Left ventricle myocardium superior (tissue), 1 donor: ENCODE data around the gene EPS8L3. TPM values are rescaled to one million over a fixed set of nuclear protein-coding genes. Genes with fewer than 3 reads are reported as not detected.
"Not testable (repeated sequence)": the region's sequence is repeated elsewhere in the genome, so short reads cannot be mapped to it uniquely, and the experiment has no call there.

ENCODE experiments used
- ATAC-seq: fragments of 200-7000 bp; cut with Tn5 transposase; one replicate; pipeline ENCODE4 v1.9.1; 2020; ENCODE audit warnings: mild to moderate bottlenecking, moderate library complexity
- DNase-seq: peaks from one replicate; pipeline ENCODE4 v3.0.0-alpha.2; 2020
- intact Hi-C: fragments of 100-400 bp; cut with micrococcal nuclease; formaldehyde crosslinking; loops from one replicate; pipeline ENCODE4 v1.11.0; 2022
- long read RNA-seq: library from polyadenylated mRNA; unstranded; transcript quantifications from one replicate; pipeline ENCODE4 v2.0.0, GENCODE V29; 2021
- total RNA-seq: library from RNA; stranded (reverse); fragmentation: NEBNext Ultra II Directional; extraction: Animal tissue kit (Norgen Biotek cat#: 25700); gene quantifications from one replicate; pipeline ENCODE4 v1.2.1, GENCODE V29; 2021
- donor health status: DM: no; HTN: yes; CAD: no; lungs with severe emphysema.

EPS8L3 gene, protein sequence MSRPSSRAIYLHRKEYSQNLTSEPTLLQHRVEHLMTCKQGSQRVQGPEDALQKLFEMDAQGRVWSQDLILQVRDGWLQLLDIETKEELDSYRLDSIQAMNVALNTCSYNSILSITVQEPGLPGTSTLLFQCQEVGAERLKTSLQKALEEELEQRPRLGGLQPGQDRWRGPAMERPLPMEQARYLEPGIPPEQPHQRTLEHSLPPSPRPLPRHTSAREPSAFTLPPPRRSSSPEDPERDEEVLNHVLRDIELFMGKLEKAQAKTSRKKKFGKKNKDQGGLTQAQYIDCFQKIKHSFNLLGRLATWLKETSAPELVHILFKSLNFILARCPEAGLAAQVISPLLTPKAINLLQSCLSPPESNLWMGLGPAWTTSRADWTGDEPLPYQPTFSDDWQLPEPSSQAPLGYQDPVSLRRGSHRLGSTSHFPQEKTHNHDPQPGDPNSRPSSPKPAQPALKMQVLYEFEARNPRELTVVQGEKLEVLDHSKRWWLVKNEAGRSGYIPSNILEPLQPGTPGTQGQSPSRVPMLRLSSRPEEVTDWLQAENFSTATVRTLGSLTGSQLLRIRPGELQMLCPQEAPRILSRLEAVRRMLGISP
- not detected for total RNA-seq
- long read RNA-seq: 0 reads

DNA sequence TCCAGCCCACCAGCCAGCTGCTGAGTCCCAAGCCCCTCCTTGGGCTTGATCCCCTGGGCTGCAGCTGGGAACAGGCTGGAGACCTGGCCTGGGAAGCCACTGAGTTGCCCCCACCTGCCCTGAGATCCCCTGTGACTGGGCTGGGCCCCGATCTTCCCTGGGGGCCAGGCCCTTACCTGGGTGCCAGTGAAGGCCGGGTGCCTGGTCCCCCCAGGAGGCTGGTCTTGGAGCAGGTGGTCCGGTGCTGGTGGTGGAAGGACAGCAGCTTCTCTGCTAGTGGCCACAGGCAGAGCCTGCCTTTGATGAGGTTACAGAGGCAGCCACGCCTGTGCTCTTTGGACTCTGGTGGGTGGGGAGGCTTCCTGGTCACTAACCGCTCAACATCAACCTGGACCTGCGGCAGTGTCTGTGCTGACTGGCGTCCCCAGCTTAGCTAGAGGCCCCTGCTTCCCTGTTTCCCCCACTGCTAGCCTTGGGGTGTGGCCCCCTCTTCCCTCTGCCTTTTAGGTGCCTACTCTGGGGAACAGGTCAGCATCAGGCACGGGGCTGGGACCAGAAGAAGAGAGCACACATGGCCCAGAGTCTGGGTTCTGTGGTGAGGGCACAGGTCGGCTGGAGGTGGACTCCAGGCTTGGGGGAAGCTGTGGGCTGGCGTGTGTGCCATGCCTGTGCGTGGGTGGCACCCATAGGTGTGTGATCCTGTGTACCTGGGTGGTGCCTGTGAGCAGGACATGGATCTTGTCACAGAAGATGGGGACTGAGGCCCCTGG is at the start of gene EPS8L3:
Gene EPS8L3 (minus strand): TSS at position 278 of the 770 bp plus-strand sequence. CDS start 2,174 bp downstream, outside the sequence.
- DNase-seq (no peak), ATAC-seq (no peak)
- intact Hi-C loops: no loop called here

DNA sequence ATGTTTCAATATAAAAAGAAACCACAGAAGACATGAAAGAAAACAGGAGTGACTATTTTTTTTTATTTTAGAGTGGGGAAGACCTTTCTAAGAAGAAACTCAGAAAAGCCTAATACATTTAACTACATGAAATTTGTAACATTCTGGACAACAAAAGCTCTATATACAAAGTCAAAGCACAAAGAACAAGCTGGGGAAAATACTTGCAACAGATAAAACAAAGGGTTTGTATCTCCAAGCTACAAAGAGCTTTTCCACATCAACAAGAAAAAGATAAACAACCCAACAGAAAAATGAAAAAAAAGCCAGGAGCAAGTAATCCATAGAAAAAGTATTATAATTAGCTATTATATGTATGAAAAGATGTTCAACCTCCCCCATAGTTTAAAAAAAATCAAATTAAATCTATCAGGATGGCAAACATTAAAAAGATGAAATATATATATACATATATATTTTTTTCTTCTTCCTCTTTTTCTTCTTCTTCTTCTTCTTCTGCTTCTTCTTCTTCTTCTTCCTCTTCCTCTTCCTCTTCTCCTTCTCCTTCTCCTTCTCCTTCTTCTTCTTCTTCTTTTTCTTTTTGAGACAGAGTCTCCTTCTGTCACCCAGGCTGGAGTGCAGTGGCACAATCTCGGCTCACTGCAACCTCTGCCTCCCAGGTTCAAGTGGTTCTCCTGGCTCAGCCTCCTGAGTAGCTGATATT is 49.1 kb upstream of the EPS8L3 start:
- intact Hi-C loops: no loop called here
- DNase-seq (no peak), ATAC-seq (no peak)

DNA sequence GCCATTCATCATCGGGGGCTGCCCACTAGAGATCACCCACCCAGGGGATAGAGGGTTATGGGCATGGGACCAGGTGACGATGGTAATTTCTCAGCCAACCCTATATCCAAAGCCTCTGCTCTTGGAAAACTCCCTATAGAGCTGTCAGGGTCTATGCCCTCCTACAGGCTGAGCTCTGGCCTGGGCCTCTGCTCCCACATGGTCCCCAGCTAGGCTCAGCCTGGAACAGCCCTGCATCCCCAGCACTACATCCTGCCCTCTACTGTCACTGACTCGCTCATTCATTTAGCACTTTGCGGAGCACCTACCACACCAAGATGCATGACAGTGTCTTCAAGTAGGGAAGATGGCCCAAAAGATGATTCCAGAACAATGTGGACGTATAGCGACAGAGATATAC is 45.0 kb upstream of the EPS8L3 start:
- intact Hi-C loops: no loop called here
- ATAC-seq: no peak
- no peak for DNase-seq

DNA sequence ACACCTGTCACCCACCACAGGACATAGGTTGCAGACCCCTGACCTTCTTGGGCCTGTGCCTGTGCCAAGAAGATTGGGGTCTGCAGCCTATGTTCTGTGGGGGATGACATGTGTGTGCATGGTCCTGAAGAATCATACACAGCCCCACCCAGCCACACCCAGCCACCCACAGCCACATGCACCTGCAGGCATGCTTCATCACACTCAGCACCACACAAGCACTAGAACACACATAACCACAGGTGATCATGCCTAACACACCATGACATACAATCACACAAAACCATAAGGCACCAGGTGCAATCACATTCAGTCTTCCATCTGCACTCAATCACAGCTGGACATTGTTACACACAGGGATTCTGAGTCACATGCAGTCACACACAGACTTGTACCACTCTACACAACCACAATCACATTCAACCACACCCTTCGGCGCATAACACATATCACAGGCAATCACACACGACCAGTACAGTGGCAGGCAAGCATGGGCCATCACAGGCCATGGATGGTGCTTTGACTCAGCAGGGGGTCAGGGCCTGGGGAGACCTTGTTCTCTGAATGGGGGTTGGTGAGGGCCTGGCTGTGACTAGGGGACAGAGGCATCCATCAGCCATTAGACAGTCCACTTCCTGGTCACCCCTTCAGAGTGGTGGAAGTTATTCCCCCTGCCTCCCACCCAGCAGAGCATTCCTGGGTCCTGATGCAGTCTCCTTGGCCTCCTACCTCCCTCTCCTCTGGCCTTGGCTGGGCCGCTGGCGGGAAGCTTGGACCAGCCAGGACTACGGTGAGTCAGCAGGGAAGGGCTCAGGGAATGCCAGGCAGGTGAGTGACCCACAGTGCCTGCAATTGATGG is 44.3 kb upstream of the EPS8L3 start:
- ATAC-seq (no peak), DNase-seq (no peak)
- intact Hi-C loops: no loop called here

DNA sequence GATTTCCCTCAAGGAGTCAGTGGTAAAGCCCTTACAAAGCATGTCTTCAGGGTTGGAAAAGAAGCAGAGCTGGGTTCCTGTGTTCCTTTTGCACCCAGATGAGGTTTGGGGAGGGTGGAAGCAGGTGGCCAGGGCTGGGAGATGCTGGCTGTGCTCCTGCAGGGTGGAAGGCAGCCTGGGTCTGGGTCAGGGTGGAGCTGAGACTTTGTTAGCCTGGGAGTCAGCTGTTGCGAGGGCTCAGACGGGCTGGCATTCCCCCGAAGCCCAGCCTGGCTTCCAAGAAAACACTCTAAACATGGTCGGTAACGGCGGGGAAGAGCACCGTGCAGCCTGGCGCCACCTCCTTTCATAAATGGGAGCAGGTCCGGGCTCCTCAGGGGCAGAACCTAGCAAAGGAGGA is 43.7 kb upstream of the EPS8L3 start:
- no peak for DNase-seq
- ATAC-seq: no peak
- intact Hi-C loops: no loop called here

DNA sequence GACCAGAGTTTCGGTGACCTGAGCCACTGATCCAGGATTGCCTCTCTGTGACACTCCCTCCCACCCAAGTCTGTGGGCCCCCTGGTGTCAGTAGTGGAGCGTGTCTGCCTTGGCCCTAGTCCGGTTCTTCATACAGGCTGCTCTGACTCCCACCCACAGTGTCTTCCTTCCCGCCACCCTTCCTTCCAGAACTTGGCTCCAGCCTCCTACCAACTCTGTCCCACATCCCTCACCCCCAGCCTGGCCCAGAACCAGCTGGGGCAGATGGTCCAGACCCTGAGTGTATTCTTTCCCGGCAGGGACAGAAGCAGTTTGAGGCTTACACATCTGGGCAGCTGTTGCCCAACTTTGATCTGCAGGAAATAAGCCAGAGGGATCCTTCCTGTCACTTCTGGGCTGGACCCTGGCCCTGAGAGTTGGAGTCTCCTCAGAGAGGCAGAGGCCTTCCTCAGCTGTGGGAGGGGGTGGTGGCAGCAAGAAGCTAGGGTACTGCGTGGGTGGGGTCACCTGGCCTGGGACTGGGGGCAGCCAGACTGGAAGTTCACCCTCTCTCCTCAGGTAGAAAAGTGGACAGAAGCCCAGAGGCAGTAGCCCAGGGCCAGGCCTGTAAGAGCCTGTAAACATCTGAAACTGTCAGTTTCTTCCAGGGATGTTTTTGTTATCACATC is 43.1 kb upstream of the EPS8L3 start:
- intact Hi-C loops: no loop called here
- DNase-seq (no peak), ATAC-seq (peak; percentile 18)

DNA sequence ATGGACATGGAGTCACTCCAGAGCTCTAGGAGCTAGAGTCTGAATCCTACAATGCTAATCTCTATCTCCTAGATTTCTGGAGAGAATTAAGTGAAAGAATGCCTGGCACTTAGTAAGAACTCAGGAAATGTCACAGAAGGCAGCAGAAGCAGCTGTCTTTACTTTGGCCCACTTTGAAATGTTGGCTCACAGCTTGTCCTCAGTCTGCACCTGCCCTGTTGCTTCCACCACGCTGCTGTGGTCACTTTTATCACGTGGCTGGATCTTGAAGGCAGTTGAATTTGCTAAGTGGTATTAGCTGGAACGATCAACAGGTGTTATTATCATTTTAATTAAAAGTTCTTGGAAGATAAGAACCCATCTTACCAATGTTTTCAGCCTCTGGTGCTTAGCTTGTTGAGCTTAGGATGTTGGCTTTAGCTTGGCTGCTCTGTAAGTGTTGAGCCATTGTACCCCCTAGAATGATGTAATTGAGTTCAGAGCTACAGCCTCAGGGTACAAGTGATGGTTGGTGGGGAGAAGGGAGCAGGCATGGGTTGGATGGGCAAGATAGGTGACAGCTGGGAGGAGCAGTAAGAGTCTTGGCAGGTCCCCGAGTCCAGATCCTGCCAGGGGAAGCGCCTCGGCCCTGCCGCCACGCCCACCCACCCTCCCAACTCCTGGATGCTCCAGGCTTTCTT is 41.9 kb upstream of the EPS8L3 start:
- intact Hi-C loops: no loop called here
- DNase-seq (no peak), ATAC-seq (no peak)

DNA sequence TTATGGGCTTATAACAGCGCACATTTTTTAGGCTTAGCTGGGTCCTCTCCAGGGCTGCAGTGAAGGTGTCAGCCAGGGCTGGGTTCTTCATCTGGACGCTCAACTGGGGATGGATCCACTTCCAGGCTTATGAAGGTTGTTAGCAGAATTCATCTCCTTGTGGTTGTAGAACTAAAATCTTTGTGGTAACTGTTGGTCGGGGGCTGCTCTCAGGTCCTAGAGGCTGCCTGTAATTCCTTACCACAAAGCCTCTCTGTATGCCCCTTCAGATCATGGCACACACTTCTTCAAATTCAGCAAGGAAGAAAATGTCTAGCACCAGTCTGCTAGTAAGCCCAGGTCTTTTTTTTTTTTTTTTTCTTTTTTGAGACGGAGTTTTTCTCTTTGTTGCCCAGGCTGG is 40.9 kb upstream of the EPS8L3 start:
- ATAC-seq (no peak), DNase-seq (no peak)
- intact Hi-C loops: no loop called here

DNA sequence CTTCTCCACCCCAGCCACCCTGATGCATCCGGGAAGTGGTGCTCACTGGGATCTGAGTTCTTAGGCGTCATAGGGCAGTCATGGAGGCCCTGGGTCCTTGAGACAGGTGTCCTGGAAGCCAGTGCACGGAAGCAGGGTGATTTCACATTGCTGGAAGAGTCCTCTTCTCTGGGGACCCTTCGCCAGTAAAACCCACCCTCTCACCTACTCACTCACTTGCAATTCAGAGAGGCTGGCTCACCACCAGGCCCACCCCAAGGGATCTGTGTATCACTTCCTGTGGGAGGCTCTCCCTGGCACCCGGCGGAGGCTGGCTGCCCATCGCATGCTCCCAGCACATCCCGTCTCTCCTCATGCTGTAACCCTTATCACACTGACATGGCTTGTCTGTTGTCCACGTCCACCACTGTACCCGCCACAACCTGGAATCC is 40.2 kb upstream of the EPS8L3 start:
- DNase-seq: no peak
- intact Hi-C loops: no loop called here
- no peak for ATAC-seq

DNA sequence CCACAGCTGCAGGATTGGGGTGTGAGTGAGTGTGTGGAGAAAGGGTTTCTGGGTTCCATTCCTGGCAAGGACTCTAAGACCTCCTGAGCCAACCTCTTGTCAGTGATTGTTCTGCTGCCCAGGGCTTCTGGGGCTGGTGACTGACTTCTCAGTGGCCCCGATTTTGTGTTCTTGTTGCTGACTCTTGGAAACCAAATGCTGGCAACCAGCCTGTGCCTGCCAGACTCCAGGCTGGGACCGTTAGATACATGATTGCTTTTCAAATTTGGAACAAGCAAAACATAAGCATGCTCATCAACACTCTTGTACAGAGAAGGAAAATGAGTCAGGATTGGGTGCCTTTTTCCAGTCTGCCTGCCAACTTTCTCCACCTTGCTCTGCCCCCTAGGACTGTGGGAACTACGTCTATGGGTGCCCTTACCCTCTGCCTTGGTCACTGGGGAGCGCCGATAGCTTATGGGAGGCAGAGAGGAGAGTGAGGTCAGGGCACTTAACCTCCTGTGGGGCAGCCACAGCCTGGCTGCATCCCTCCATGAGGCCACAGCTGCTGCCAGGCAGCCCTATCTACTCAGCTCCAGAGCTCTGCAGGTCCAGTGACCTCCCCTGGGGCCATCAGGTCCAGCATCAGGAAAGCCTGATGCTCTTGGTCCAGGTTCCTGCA is 39.3 kb upstream of the EPS8L3 start:
- DNase-seq: no peak
- ATAC-seq: peak; percentile 71
- intact Hi-C loops: no loop called here

DNA sequence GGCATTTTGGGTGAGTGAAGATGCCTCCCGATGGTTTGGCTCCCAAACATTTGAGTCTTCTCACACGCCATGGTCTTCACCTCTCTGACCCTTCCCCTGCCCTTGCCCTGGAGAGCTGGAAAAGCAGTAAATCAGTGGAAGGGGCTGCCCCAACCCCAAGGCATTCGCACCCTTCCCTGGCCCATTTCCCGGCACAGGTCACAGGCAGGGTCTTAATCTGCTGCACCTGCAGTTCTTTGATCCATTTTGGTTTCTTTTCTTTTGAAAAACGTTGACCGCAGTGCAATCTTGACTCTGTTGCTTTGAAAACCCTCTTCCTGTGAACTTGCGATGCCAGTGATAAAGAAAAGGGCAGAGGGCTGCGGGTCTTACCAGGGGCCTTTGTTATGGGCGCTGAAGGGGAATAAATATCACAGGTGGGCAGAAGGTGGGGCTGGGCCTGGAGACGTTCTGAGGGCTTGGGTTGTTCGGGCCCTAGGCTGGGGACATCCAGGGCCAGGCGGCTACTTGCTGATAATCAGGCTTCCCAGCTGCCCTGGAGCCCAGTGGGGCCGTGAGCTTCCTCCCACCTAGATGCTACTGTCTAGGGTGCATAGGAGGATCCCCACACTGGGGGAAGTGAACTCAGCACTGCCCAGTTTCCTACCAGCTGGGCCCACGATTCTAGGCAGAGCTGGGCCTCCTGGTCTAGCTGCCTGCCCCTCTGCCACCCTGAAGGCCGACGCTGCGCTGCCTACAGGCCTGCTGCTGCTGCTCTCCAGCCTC is 38.6 kb upstream of the EPS8L3 start:
- ATAC-seq (no peak), DNase-seq (no peak)
- intact Hi-C loops: no loop called here

DNA sequence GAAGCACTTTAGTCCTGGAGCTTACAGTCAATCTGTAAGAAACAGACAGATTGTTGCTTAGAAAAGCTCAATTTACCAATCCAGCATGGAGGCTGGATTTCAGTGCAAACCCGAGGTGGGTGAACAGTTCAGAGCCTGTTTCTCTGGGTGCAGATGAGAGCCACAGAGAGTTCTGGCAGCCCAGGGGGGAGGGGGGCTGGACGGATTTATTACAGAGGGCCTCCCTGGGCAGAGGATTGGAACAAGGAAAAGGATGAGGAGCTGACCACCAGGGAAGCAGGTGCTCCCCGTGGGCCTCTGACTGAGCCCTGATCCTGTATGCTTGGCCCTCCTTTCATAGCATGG is 38.0 kb upstream of the EPS8L3 start:
- ATAC-seq (no peak), DNase-seq (no peak)
- intact Hi-C loops: no loop called here

DNA sequence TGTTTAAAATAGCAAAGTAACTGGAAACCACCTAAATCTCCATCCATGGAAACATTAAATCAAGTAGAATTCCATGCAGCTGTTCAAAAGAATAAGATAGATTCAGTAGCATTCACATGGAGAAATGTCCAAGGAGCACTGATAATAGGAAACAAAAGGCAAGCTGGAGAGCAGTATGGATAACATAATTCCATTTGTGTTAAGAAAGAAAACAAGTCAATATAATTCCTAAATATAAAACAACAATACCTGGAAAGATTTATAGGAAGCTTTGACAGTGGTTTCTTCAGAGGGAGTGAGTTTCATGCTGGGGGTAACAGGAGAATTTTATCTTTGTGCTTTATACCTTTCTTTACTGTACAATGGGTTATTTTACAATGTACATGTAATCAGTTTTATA is 36.6 kb upstream of the EPS8L3 start:
- no peak for ATAC-seq
- DNase-seq: no peak
- intact Hi-C loops: no loop called here

DNA sequence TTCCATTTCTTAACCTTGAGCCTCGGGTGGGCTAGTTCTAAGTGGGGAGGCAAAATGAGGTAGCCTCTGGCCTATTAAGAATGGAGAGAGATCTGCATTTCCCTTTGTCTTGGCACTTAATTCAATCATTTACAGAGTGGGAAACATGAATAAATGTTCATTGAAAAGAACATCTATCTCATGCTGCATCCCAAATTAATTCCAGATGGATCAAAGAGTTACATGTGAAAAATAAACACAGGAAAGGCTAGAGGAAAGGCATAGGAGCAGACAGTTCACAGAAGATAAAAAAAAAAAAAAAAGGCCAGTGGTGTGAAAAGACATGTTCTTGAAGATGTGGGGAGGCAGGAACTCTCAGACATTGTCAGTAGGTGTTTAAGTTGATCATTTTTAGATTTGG is 35.7 kb upstream of the EPS8L3 start:
- DNase-seq: no peak
- no peak for ATAC-seq
- intact Hi-C loops: no loop called here

DNA sequence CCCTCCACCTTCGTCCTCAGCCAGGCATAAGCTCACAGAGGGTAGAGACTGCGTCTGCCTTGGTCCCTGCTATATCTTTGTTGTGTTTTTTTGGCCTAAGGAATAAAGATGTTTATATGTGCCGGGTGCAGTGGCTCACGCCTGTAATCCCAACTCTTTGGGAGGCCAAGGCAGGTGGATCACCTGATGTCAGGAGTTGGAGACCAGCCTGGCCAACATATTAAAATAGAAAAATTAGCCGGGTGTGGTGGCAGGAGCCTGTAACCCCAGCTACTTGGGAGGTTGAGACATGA is 33.5 kb upstream of the EPS8L3 start:
- intact Hi-C loops, ATAC-seq, DNase-seq: not testable (repeated sequence)

DNA sequence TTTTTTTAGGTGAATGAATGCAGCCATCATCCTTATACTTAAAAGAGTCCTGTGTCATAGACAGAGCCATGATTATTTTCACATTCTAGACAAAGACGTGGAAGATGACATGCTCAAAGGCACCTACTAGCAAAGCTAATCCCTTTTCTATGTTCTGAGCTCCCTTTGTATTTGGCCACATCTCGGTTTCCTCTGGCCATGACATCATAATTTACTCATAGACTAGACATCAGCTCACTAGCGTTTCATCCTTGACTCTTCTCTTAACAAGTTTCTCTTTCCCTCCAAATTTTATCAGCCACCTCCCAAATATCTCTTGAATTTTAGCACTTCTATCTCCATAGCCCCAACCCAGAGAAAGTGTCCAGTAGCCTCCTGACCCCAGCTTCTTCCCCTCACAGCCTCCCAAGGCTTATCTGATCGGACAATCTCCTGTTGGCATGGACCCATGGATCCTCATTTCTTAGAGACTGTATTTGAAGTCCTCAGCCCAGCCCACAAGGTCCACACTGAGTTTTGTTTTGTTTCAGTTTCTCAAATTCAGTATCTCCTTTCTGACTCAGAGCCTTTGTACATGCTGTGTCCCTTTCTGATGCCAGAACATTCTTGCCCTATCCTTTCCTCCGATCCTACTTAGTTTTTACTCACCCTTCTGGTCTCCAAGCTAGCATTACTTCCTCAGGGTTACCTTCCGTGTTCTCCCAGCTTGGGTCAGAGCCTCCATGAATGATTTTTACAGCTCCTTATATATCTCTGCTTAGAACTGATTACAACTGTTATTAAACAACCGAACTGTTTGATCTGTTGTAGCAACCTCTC is 33.0 kb upstream of the EPS8L3 start:
- DNase-seq (no peak), ATAC-seq (no peak)
- intact Hi-C loops: no loop called here
